NCI-H1930 (cell line): ENCODE data around the gene ARL15.
"Not testable (repeated sequence)": the region's sequence is repeated elsewhere in the genome, so short reads cannot be mapped to it uniquely, and the experiment has no call there.

Source experiments
- DNase-seq, 2 experiments: peaks; one replicate each; lab custom pipeline; 2025; lab: John Stamatoyannopoulos, UW

ARL15 gene

GRCh38 chr5:53890490-53890889, 419.9 kb downstream of the ARL15 start:
- no peak for DNase-seq

GRCh38 chr5:53884844-53885243, 425.5 kb downstream of the ARL15 start:
- no peak for DNase-seq

- DNase-seq, result no peak
These were observed 426.0 kb downstream of the ARL15 start for GRCh38 chr5:53884417-53884816.

DNA sequence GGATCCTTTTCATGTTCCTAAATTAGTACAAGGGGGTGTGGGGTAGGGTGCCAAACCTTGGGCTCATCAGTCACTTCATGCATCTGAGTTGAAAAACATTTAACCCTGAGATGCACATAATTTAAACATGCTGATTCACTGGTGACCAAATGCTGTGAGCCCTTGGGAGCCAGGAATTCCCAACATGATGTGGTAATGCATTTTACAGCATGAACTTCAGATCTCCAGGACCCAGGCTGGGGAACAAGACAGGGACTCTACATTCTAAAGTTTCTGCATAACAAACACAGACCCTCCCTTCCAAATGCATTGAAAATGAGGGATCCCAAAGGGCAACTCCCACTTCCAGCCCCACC, 427.7 kb downstream of the ARL15 start:
- no peak for DNase-seq

GRCh38 chr5:53882006-53882675, 428.2 kb downstream of the ARL15 start:
- DNase-seq, result no peak

DNA sequence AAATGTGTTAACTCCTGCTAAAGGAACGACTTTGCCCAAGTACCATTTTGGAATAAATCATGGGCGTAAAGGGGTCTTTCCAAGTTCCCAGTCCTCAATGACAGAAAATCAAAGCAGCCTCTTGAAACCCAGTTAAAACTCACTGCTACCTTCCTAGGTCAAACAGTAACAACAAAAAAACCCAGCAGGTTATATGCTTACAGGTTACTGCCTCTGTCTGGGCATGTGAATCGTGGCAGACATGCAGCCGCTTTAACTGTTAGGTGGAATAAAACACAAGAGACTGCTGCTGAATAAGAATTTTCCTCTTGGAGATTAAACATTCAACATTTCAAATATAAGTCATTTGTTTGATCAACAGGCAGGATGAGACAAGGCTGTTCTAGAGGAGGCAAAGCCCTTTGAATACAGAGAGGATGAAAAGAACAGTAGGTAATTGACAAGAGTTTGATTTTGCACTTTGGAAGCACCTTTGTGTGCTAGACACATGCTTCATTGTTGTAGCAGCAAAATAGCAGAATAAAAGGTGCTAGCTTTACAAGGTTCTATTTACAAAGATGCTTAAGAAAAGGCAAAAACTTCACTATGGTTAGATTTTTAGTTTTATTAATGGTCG, 430.6 kb downstream of the ARL15 start:
- peak; percentile 7 to 53 for DNase-seq

DNA sequence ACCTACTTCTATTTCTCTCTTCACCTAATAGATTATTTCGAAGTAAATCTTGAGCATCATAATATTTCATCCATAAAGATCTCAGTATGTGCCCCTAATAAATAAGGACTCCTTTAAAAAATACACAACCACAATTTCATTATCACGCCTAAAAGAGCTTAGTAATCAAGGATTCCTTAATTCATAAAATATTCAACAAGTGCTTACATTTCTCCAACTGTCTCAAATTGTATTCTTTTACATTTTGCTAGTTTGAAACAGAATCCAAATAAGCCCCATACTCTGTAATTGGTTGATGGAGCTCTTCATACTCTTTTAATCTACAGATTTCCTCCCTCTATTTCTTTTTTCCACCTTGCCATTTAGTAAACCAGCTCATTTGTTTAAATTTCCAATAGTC, 432.4 kb downstream of the ARL15 start:
- no peak for DNase-seq

- DNase-seq, result no peak
These were observed 433.1 kb downstream of the ARL15 start for GRCh38 chr5:53877243-53877642.

GRCh38 chr5:53874409-53874808, 436.0 kb downstream of the ARL15 start:
- no peak for DNase-seq

GRCh38 chr5:53873235-53873634, 437.1 kb downstream of the ARL15 start:
- no peak for DNase-seq

DNA sequence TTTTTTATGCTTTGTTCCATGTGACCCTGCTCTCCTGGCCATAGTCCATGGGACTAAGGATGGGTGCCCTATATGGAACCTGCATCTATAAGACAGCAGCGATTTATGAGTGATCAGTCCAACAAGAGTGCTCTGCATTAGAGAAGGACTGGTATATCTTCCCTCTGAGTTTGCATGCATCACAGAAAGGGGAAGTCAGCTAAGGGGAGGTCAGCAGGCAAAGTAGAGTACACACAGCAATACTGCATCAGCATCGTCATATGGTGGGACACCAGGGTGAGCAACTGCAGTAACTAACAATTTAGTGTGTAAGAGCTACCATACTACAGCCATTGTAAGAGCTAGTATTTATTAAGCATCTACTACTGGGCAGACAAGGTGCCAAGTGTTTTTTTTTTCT, 438.6 kb downstream of the ARL15 start:
- no peak for DNase-seq

DNA sequence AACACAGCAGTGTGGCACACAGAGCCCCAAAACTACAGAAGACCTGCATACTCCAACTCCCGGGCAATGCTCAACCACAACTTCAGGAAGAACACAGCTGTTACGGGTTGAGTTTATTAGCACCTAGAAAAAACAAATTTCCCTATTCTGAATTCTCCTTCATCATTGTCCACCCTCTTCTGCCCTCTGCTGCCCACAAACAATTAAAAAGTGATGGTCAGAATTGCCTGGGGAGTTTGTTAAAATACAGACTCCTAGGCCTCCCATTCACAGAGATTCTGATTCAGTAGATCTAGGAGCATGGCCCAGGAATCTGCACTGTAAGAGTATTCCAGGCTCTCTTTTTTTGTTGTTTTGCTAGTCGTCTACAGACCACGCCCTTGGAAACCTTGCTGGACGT, 439.3 kb downstream of the ARL15 start:
- DNase-seq, result no peak

DNA sequence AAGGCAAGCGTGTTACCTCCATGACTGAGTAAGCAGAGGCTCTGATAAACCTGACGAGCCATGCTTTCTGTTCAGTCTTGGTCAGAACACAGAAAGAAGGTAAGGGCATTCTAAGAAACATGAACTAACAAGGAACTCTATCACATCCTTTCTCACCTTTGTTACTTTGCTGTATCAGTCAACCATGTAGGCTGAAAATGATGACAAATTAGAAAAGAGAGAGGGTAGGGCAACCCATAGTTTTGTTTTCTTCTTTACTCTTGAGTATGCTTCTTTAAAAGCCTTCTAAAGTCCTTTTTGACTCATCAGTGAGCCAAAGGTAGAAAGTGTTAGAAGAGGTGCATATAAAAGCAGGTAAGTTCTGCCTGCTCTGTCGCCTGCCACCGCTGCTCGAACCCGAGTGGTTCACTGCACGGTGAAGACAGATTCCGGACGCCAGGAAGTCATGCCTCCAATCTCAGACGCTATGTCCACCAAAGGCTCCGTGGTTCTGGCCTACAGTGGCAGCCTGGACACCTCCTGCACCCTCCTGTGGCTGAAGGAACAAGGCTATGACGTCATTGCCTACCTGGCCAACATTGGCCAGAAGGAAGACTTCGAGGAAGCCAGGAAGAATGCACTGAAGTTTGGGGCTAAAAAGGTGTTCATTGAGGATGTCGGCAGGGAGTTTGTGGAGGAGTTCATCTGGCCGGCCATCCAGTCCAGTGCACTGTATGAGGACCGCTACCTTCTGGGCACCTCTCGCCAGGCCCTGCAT, 451.5 kb downstream of the ARL15 start:
- DNase-seq, result no peak

- DNase-seq, result no peak
These were observed 453.9 kb downstream of the ARL15 start for GRCh38 chr5:53856506-53856905.

DNA sequence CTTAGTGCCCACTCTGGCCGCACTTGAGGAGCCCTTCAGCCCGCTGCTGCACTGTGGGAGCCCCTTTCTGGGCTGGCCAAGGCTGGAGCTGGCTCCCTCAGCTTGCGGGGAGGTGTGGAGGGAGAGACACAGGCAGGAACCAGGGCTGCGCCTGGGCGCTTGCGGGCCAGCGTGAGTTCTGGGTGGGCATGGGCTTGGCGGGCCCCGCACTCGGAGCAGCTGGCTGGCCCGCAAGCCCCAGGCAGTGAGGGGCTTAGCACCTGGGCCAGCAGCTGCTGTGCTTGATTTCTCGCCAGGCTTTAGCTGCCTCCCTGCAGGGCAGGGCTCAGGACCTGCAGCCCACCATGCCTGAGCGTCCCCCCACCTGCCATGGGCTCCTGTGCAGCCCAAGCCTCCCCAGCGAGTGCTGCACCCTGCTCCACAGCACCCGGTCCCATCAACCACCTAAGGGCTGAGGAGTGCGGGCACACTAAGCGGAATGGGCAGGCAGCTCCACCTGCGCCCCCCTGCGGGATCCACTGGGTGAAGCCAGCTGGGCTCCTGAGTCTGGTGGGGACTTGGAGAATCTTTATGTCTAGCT, 473.4 kb downstream of the ARL15 start:
- DNase-seq, result not testable (repeated sequence)

DNA sequence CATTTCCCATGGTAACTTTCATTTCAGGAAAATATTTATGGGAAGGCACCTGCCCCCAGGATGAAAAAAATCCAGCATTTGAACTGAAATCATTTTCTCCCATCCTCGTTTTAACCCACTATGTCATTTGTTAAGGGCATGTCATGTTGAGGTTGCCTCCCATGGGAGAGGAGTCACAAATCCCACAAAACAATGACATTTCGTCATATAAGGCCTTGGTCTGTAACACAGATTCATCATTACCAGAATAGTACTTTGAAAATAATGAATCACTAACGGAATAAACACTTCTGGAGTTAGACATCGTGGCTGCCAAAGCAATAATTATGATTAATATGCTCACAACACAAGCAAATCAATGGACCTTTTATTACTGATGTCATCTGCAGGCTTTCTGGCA, 475.9 kb downstream of the ARL15 start:
- DNase-seq, result no peak
